ENCODE data around the gene ARHGAP6. TPM values are rescaled to one million over a fixed set of nuclear protein-coding genes. Genes with fewer than 3 reads are reported as not detected.

ARHGAP6 gene
- total and polyA plus RNA-seq, 2 experiments from 2014 or later = 0.08 to 0.54 TPM

DNA sequence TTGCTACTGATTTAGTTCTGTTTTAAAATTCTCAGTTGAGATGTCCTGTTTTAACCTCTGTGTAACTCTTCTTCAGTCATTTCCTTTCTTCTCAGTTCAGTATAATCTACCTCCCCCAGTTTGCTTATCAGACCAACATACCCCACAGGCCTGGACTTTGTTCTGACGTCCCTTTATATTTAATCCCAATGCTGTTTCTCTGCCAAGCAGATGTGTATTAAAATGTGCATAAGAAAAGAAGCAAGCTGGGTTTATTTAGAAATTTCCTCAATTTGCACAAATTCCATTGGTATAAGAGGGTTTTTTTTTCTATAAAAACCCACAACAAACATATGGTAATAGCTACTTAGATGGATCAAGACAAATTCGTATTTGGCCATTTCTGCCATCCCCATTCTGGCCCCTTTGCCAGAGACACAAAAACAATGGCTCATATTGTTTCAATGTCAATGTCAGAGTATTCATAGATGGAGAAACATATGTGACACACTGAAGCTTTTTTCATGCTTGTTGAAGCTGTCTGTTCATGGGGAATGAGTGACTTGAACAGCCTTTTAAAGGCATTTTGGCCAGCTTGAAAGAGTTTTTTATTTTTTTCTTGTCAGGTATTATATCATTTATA is 530.0 kb downstream of the ARHGAP6 start:
- 39 to 47% methylated on average over 2 of the region's 2 CpGs for WGBS, 2 experiments (ENCODE audit: low coverage in 1 of 2, low lambda C conversion rate in 2 of 2, missing lambda C conversion rate in 2 of 2)
- no peaks in the 10 kb centered on the region for H3F3A ChIP-seq (ENCODE audit: insufficient read depth)
- H4K20me1 ChIP-seq (ENCODE audit: insufficient read depth) = no peaks in the 10 kb centered on the region
- H3K9me3 ChIP-seq (ENCODE audit: low read depth) = no peaks in the 10 kb centered on the region
- in situ Hi-C loops (cut with MboI) = loop anchor here (25.0 kb wide), 1 partner anchor 627 kb away; the partner anchor contains the start of gene MSL3
- H3K36me3 ChIP-seq (ENCODE audit: low read depth) = no peaks in the 10 kb centered on the region
- no peaks in the 10 kb centered on the region for H3K79me2 ChIP-seq (ENCODE audit: insufficient read depth)
- no peak overlapping the region for H3K27ac ChIP-seq
- H2AFZ ChIP-seq = no peak overlapping the region
- no peak for DNase-seq
- no peaks in the 10 kb centered on the region for H3K27me3 ChIP-seq (replicated peaks; ENCODE audit: insufficient read depth)
- no peak overlapping the region for H3K4me3 ChIP-seq
- no peaks in the 10 kb centered on the region for H3K4me1 ChIP-seq (ENCODE audit: insufficient read depth)
- no peaks in the 10 kb centered on the region for H3K9me2 ChIP-seq (ENCODE audit: insufficient read depth)
- H3K4me2 ChIP-seq (ENCODE audit: unreplicated experiment) = no peak overlapping the region
- no peak overlapping the region for H3K9ac ChIP-seq
- TF ChIP-seq EZH2phosphoT487 (IDR thresholded peaks at IDR 0.05; ENCODE audit: insufficient read depth, low read depth) = no peak
- TF ChIP-seq EZH2 (IDR thresholded peaks at IDR 0.05; ENCODE audit: insufficient read depth, poor library complexity, severe bottlenecking) = no peak

DNA sequence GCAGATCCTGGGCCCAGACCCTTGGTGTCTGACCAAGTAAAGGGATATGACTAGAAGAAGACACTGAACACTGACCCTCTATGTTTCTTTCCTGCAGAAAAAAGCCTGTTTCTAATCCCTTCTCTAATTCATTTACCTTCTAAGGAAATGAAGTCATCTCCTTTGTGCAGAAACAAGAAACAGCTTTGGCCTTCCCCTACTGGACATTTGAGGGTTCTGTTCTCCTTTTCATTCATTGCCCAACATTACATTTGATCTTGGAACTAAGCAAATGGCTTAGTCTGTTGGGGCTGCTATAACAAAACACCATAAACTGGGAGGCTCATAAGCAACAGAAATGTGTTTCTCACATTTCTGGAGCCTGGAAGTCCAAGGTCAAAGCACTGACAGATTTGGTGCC is 534.6 kb downstream of the ARHGAP6 start:
- in situ Hi-C loops (cut with MboI) = loop anchor here (25.0 kb wide), 1 partner anchor 631 kb away; the partner anchor contains the start of gene MSL3
- H3K4me1 ChIP-seq (ENCODE audit: insufficient read depth) = no peaks in the 10 kb centered on the region
- no peaks in the 10 kb centered on the region for H3F3A ChIP-seq (ENCODE audit: insufficient read depth)
- H2AFZ ChIP-seq = no peak overlapping the region
- DNase-seq = no peak
- no peaks in the 10 kb centered on the region for H3K36me3 ChIP-seq (ENCODE audit: low read depth)
- H3K9ac ChIP-seq = no peak overlapping the region
- no peak overlapping the region for H3K27ac ChIP-seq
- H3K4me3 ChIP-seq = no peak overlapping the region
- no peaks in the 10 kb centered on the region for H3K27me3 ChIP-seq (replicated peaks; ENCODE audit: insufficient read depth)
- no peaks in the 10 kb centered on the region for H3K9me3 ChIP-seq (ENCODE audit: low read depth)
- H3K79me2 ChIP-seq (ENCODE audit: insufficient read depth) = no peaks in the 10 kb centered on the region
- no peak for TF ChIP-seq EZH2phosphoT487 (IDR thresholded peaks at IDR 0.05; ENCODE audit: insufficient read depth, low read depth)
- no peak overlapping the region for H3K4me2 ChIP-seq (ENCODE audit: unreplicated experiment)
- no peaks in the 10 kb centered on the region for H4K20me1 ChIP-seq (ENCODE audit: insufficient read depth)
- H3K9me2 ChIP-seq (ENCODE audit: insufficient read depth) = no peaks in the 10 kb centered on the region

DNA sequence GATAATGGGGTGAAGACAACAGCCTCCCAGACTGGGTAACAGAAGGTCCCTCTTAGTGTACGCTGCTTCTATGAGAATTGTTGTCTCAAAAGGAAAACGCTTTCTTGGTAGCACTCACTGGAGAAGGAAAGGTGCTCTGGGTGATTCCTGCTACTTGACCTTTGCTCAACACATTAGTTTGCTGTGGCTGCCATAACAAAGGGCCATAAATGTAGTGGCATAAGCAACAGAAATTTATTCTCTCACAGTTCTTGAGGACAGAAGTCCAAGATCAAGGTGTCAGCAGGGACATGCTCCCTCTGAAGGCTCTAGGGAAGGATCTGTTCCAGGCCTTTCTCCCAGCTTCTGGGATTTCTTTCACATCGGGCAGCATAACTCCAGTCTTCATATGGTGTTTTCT is 535.6 kb downstream of the ARHGAP6 start:
- whole genome bisulfite sequencing, 2 experiments (ENCODE audit: low coverage in 1 of 2, low lambda C conversion rate in 2 of 2, missing lambda C conversion rate in 2 of 2) = 84 to 86% methylated on average over 3 of the region's 3 CpGs
- TF ChIP-seq EZH2phosphoT487 (IDR thresholded peaks at IDR 0.05; ENCODE audit: insufficient read depth, low read depth) = no peak
- TF ChIP-seq EZH2 (IDR thresholded peaks at IDR 0.05; ENCODE audit: insufficient read depth, poor library complexity, severe bottlenecking) = no peak
- Histone ChIP-seq H3K9me2 (ENCODE audit: insufficient read depth) (no peaks in the 10 kb centered on the region), H2AFZ (no peak overlapping the region), H3K79me2 (ENCODE audit: insufficient read depth) (no peaks in the 10 kb centered on the region), H3K4me1 (ENCODE audit: insufficient read depth) (no peaks in the 10 kb centered on the region), H3K9ac (no peak overlapping the region), H3K36me3 (ENCODE audit: low read depth) (no peaks in the 10 kb centered on the region), H3K4me3 (no peak overlapping the region), H4K20me1 (ENCODE audit: insufficient read depth) (no peaks in the 10 kb centered on the region), H3K4me2 (ENCODE audit: unreplicated experiment) (no peak overlapping the region), H3K9me3 (ENCODE audit: low read depth) (no peaks in the 10 kb centered on the region), H3F3A (ENCODE audit: insufficient read depth) (no peaks in the 10 kb centered on the region), H3K27me3 (replicated peaks; ENCODE audit: insufficient read depth) (no peaks in the 10 kb centered on the region), H3K27ac (no peak overlapping the region)
- no peak for DNase-seq
- in situ Hi-C loops (cut with MboI) = loop anchor here (25.0 kb wide), 1 partner anchor 632 kb away; the partner anchor contains the start of gene MSL3

DNA sequence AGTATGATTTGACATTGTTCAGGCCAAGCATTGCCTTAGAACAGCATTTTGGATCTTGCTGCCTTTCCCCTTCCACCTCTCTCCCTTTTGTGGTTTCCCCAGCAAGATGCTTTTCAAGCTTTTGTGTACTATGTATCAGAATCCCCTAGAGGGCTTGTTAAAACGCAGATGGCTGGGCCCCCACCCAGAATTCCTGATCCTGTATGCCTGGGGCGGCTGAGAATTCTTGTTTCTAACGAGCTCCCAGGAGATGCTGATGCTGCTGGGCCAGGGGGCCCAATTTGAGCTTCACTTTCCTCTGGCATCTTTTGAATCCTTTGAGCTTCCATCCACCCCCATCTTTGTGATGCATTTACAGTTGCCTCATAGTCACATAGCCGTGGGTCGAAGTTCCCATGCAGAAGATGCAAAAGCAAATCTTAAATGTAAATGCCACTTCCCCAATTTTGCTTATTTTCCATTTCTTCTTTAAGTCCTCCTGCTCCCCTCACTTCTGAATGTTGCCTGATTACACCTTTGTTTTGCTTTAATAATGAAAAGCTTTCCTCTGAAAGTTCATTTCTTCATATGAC is 536.1 kb downstream of the ARHGAP6 start:
- Histone ChIP-seq H3K9me2 (ENCODE audit: insufficient read depth) (no peaks in the 10 kb centered on the region), H3K9ac (no peak overlapping the region), H4K20me1 (ENCODE audit: insufficient read depth) (no peaks in the 10 kb centered on the region), H3K4me2 (ENCODE audit: unreplicated experiment) (no peak overlapping the region), H3K9me3 (ENCODE audit: low read depth) (no peaks in the 10 kb centered on the region), H3F3A (ENCODE audit: insufficient read depth) (no peaks in the 10 kb centered on the region), H2AFZ (no peak overlapping the region), H3K79me2 (ENCODE audit: insufficient read depth) (no peaks in the 10 kb centered on the region), H3K27me3 (replicated peaks; ENCODE audit: insufficient read depth) (no peaks in the 10 kb centered on the region), H3K36me3 (ENCODE audit: low read depth) (no peaks in the 10 kb centered on the region), H3K27ac (no peak overlapping the region), H3K4me1 (ENCODE audit: insufficient read depth) (no peaks in the 10 kb centered on the region), H3K4me3 (no peak overlapping the region)
- DNase-seq = no peak
- TF ChIP-seq EZH2phosphoT487 (IDR thresholded peaks at IDR 0.05; ENCODE audit: insufficient read depth, low read depth) (no peak), EZH2 (IDR thresholded peaks at IDR 0.05; ENCODE audit: insufficient read depth, poor library complexity, severe bottlenecking) (no peak)
- in situ Hi-C loops (cut with MboI) = loop anchor here (10.0 to 25.0 kb wide), 2 partner anchors 633 to 945 kb away; partner anchors contain the start of gene MSL3
- 13 to 46% methylated on average over 1 to 5 of the region's 5 CpGs for WGBS, 2 experiments (ENCODE audit: low coverage in 1 of 2, low lambda C conversion rate in 2 of 2, missing lambda C conversion rate in 2 of 2)

Data from GM23248 (cell line).